ENCODE data around the gene MT1H.
"Not testable (repeated sequence)": the region's sequence is repeated elsewhere in the genome, so short reads cannot be mapped to it uniquely, and the experiment has no call there.

The MT1H gene
- total RNA-seq: 0 reads per million in 2 donors

DNA sequence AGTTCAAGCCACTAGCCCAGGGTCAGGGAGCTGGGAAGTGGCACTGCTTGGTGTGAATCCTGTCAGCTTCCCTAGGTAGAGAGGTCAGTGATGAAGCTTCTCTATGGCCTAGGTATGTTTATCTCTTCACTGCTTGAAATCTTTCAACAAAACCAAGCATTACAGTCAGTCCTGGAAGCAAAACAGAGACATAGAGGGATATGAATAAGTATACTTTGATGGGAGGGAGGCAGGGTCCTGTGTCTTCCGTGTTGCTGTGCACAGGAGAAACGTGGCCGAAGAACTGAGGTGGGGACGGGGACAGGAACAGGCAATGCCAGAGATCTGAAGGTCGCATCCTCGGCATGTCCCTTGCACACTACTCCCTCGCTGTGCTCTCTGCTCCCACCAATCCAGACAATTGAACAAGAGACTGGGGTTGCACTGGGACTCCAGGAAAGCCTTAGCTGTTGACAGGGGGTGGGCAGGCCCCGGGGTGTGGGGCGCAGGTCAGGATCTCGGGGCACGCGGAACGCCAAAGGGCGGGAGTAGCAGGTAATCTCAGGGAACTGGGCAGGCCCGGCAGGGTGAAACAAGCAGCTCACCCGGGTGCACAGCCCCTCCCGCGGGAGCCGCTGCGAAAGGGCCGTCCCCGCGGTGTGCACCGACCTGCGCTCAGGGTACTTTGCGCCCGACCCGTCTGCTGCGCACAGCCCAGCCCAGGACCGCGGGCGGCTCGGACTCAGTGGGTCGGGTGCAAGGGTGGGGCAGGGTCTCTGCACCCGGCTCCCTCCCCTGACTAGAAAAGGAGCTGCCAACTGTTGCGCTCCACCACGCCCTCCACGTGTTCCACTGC lies at the start of gene MT1H:
Gene MT1H (plus strand): TSS at position 810 of the 835 bp plus-strand sequence. CDS start 71 bp downstream, outside the sequence.
- peak in 1 of 5 experiments; percentile 34 for DNase-seq

DNA sequence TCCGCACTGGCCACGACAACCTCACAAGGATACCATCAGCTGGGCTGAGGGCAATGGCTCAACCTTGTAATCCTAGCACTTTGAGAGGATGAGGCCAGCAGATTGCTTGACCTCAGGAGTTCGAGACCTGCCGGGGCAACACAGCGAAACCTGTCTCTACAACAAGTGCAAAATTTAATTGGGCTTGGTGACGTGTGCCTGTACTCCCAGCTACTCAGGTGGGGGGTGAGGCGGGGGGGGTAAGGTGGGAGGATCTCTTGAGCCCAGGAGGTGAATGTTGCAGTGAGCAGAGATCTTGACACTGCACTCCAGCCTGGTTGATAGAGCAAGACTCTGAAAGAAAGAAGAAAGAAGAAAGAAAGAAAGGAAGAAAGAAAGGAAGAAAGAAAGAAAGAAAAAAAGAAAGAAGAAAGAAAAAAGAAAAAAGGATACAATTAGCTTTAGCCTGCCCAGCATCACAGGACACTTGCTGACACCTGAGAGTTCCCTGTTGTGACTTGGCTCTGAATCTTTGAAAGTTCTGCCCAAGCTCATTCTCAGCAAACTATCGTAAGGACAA lies 49.2 kb upstream of the MT1H start:
- no peak for DNase-seq

DNA sequence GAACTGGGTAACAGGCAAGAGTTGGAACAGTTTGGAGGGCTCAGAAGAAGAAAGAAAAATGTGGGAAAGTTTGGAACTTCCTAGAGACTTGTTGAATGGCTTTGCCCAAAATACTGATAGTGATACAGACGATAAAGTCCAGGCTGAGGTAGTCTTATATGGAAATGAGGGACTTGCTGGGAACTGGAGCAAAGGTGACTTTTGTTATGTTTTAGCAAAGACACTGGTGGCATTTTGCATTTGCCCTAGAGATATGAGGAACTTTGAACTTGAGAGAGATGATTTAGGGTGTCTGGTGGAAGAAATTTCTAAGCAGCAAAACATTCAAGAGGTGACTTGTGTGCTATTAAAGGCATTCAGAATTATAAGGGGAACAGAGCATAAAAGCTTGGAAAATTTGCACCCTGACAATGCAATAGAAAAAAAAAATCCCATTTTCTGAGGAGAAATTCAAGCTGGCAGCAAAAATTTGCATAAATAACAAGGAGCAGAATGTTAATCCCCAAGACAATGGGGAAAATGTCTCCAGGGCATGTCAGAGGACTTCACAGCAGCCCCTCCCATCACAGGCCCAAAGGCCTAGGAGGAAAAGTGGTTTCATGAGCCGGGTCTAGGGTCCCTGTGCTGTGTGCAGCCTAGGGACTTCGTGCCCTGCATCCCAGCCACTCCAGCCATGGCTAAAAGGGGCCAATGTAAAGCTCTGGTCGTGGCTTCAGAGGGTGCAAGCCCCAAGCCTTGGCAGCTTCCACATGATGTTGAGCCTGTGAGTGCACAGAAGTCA lies 47.8 kb upstream of the MT1H start:
- not testable (repeated sequence) for DNase-seq

DNA sequence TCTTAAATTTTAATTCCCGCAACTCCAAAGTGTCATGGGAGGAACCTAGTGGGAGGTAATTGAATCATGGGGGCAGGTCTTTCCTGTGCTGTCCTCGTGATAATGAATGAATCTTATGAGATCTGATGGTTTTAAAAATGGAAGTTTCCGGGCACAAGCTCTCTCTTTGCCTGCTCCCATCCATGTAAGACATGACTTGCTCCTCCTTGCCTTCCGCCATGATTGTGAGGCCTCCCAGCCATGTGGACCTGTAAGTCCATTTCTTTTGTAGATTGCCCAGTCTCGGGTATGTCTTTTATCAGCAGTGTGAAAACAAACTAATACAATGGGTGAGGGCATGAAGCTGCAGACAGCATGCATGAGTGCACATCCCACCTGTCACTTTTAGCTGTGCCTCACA lies 46.4 kb upstream of the MT1H start:
- DNase-seq: not testable (repeated sequence)

DNA sequence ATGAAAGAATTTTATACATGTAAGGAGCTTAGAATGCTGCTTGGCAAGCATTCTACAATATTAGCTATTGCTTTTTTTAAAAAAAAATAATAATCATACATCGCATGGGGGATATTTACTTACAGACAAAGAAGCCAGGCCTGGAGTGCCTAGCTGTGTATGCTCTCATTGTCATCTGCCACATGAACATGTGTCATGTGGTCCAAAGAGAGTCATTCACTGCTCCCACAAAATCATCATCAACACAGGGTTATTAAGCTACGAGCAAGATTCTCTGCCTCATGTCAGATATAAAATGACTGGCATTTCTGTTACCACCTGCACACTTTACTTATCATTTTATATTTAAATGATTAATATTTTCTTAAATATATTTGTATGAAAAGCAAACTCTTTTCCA lies 46.0 kb upstream of the MT1H start:
- DNase-seq: no peak

DNA sequence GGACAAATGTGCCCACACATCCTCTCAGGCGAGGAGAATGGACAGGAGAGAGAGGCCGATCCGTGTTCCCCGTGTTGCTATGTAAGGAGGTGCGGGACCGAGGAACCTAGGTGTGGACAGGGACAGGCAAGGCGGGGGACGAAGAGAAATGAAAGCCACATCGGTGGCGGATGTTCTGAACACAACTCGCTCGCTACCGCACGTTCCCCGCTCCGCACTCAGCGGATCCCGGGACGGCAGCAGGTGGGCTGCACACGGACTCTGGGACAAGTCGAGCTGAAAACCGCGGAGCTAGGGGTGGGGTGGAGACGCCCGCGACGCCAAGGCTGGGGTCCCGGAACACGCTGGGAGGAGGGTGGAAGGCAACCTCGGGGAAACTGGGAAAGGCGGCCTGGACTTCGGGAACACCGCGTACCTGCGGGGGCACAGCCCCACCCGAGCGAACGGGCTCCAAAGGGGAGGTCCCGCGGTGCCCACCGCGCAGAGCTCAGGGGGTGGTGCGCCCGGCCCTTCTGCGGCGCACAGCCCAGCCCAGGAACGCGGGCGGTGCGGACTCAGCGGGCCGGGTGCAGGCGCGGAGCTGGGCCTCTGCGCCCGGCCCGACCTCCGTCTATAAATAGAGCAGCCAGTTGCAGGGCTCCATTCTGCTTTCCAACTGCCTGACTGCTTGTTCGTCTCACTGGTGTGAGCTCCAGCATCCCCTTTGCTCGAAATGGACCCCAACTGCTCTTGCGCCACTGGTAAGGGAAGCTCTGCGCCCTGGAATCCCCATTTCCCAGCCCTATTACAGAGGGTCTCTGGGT lies 44.3 kb upstream of the MT1H start, which contains the start of gene MT1E:
Gene MT1E (plus strand): TSS at position 642 of the 803 bp plus-strand sequence. CDS start 71 bp downstream, at position 713.
- peak in 3 of 5 experiments; percentile 15 to 87 (median 42) for DNase-seq

DNA sequence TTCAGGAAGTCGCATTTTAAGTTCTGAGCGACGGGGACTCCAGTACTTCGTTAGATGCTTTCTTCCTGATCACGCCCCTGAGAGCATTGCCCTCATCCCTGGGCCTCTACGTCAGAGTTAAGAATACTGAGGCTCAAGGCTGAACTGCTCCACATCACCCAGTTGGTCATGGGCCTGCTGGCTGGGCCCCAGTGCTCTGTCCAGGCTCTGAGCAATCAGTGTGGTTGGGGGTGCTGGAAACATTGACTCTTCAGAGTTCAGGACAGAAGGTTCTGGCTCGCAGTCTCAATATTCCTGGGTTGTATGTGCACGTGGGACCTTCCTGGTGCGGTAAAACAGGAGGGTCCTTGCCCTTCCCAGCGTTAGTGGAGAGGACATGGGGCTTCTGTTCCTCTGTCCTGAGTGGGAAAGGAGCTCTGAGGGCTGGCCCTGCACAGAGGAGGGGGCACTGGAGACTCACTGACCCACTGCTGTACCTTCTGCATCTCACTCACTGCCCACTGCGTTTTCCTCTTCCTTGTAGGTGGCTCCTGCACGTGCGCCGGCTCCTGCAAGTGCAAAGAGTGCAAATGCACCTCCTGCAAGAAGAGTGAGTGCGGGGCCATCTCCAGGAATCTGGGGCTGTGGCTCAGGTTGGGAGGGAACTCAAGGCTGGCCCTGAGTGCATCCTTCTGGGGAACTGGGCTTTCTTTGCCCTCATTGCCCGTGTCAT lies 43.5 kb upstream of the MT1H start:
- no peak for DNase-seq

DNA sequence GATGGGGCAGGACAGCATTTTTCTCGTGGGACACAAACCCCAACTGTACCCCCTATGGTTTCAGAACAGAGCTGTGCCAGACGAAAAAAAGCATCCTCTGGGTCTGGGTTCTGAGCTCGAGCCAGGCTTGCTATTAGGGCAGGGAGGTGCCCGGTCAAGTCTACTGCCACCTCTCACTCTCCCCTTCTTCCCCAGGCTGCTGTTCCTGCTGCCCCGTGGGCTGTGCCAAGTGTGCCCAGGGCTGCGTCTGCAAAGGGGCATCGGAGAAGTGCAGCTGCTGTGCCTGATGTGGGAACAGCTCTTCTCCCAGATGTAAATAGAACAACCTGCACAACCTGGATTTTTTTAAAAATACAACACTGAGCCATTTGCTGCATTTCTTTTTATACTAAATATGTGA lies 42.9 kb upstream of the MT1H start:
- DNase-seq: no peak

DNA sequence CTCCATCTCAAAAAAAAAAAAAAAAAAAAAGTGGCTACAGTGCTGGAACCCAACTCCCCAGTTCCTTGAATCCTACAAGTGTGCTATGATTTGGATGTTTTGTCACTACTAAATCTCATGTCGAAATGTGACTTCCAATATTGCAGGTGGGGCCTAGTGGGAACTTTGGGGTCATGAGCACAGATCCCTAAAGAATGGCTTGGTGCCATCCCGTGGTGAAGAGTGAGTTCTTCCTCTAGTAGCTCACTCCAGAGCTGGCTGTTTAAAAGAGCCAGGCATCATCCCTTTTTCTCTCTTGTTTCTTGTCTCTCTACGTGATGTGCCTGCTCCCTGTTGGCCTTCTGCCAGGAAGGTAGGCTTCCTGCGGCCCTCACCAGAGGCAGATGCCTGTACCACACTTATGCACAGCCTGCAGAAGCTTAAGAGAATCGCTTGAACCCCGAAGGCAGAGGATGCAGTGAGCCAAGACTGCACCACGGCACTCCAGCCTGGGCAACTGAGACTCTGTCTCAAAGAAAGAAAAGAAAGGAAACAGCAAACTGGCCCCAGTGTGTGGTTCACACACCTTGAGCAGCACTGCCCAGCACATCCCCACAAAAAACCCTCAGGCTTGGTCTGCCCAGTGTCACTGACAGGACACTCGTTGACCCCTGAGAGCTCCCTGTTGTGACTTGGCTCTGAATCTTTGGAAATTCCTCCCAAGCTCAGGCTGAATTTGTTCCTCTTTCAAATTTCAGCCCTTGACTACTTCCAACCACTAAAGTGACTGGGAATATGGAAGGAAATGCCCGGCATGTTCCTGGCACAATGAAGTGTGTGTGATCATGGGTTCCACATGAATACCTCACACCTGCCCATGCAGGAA lies 40.9 kb upstream of the MT1H start:
- no peak for DNase-seq

DNA sequence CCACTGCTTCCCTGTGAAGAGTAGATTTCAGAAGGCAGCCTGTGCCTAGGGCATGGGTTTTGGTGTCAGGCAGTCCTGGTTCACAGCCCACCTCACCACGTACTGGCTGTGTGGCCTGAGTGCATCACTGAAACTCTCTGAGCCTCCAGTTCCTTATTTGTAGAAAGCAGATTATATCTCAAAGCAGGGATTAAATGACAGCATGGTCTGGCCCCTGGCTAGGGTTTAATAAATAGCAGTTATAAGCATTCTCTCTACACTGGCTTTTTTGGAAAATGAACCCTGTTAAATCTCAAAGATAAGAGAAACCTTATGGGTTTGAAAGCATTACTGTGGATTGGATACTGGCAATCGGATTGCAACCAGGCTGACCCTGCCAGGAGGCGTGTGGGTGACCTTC lies 40.1 kb upstream of the MT1H start:
- no peak for DNase-seq

DNA sequence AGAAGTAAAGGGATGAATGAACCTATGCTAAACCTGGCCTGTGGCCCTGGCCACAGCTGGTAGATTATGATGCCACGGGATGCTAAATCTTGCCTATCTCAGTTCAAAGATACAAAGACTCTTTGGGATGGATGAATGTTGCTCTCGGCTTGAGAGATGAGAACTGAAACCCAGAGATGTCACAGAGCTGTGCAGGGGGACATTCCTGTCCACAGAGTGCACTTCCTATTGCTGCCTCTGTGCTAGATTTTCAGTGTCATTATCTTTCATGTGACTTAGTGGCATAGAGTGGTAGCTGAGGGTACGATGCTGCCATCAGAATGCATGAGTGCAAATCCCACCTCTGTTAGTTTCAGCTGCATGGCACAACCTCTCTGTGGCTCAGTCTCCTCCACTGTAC lies 39.5 kb upstream of the MT1H start:
- peak in 1 of 5 experiments; percentile 45 for DNase-seq

DNA sequence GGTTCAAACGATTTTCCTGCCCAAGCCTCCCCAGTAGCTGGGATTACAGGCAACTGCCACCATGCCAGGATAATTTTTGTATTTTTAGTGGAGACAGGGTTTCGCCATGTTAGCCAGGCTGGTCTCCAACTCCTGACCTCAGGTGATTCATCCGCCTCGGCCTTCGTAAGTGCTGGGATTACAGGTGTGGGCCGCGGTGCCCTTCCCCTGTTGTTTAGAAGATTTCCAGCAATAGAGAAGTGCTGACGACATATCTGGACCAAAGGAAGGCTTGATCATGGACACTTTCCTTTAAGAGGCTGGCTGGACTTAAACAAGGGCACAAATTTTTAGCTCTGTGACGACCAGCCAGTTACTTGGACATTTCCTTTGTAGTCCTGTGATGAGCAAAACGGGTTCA lies 38.4 kb upstream of the MT1H start:
- DNase-seq: no peak

DNA sequence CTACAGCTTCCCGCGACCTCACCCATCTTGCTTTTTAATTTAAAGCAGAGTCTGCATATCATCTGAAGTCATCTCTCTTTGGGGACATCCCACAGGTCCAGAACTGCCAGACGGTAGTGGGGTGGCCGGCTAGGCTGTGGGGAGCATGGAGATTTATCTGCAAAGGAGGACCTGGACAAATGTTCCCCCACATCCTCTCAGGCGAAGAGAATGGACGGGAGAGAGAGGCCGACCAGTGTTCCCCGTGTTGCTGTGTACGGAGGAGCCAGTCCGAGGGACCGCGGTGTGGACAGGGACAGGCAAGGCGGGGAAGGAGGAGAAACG lies 37.8 kb upstream of the MT1H start:
- DNase-seq: no peak

DNA sequence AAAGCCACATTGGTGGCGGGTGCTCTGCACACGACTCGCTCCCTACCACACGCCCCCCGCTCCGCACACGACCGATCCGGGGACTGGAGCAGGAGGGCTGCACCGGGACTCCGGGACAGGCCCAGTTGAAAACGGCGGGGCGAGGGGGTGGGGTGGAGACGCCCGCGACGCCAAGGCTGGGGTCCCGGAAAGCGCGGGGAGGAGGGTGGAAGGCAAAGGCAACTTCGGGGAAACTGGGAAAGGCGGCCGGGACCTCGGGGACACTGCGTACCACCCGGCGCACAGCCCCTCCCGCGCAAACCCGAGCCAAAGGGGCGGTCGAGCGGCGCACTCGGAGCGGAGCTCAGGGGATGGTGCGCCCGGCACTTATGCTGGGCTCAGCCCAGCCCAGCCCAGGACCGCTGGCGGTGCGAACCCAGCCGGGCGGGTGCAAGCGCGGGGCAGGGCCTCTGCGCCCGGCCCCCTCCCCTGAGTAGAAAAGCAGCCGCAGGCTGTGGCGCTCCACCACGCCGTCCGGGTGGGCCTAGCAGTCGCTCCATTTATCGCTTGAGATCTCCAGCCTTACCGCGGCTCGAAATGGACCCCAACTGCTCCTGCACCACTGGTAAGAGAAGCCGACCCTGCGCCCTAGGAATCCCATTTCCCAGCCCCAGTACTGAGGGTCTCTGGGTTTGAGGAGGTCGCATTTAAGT lies 37.3 kb upstream of the MT1H start, which contains the start of gene MT1M:
Gene MT1M (plus strand): TSS at position 504 of the 692 bp plus-strand sequence. CDS start 73 bp downstream, at position 577.
- no peak for DNase-seq

DNA sequence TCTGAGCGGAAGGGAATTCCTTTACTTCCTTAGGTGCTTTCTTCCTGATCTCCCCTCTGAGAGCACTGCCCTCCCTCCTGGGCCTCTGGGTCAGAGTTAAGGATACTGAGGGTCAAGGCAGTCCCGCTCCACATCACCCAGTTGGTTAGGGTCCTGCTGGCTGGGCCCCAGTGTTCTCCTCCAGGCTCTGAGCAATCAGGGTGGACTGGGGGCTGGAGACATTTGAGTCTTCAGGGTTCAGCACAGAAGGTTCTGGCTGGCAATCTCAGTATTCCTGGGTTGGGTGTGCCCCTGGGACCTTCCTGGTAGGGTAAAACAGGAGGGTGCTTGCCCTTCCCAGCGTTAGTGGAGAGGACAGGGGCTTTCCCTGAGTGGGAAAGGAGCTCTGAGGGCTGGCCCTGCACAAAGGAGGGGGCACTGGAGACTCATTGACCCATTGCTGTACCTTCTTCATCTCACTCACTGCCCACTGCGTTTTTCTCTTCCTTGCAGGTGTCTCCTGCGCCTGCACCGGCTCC lies 36.7 kb upstream of the MT1H start:
- DNase-seq: no peak

DNA sequence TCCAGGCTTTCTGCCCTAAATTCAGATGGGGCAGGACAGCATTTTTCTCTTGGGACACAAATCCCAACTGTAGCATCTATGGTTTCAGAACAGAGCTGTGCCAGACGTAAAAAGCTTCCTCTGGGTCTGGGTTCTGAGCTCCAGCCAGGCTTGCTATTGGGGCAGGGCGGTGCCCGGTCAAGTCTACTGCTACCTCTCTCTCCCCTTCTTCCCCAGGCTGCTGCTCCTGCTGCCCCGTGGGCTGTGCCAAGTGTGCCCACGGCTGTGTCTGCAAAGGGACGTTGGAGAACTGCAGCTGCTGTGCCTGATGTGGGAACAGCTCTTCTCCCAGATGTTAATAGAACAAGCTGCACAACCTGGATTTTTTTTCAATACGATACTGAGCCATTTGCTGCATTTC lies 36.1 kb upstream of the MT1H start:
- no peak for DNase-seq

DNA sequence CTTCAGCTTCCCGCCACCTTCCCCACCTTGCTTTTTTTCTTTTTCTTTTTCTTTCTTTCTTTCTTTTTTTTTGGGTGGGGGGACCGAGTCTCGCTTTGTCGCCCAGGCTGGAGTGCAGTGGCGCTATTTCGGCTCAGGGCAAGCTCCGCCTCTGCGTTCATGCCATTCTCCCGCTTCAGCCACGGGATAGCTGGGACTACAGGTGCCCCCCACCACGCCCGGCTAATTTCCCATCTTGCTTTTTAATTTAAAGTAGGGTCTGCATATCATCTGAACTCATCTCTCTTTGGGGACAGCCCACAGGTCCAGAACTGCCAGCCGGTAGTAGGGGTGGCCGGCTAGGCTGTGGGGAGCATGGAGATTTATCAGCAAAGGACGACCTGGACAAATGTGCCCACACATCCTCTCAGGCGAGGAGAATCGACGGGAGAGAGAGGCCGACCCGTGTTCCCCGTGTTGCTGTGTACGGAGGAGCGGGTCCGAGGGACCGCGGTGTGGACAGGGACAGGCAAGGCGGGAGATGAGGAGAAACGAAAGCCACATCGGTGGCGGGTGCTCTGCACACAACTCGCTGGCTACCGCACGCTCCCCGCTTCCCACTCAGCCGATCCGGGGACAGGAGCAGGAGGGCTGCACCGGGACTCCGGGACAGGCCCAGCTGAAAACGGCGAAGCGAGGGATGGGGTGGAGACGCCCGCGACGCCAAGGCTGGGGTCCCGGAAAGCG lies 34.7 kb upstream of the MT1H start:
- no peak for DNase-seq

DNA sequence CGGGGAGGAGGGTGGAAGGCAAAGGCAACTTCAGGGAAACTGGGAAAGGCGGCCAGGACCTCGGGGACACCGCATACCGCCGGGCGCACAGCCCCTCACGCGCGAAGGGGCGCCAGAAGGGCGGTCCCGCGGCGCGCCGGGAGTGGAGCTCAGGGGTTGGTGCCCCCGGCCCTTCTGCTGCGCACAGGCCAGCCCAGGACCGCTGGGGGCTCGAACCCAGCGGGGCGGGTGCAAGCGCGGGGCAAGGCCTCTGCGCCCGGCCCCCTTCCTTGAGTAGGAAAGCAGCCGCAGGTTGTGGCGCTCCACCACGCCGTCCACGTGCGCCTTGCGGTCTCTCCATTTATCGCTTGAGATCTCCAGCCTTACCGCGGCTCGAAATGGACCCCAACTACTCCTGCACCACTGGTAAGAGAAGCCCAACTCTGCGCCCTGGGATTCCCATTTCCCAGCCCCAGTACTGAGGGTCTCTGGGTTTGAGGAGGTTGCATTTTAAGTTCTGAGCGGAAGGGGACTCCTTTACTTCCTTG lies 34.1 kb upstream of the MT1H start:
- DNase-seq: peak in 1 of 5 experiments; percentile 43

Measured in T-helper 2 cell (primary cell).